Neural cell (in vitro differentiated cells): ENCODE measurements around the gene WWC1.

ENCODE experiments used
- MXI1 ChIP-seq: fragments of 450-650 bp; conservative IDR thresholded peaks from 2 replicates; pipeline ENCODE4 v1.6.1; 2014; ENCODE audit warnings: antibody characterized with exemption, mild to moderate bottlenecking; ENCODE audit not compliant: poor library complexity, severe bottlenecking
- RAD21 ChIP-seq: fragments of 450-650 bp; conservative IDR thresholded peaks from 2 replicates; pipeline ENCODE4 v1.6.1; 2014; ENCODE audit warnings: antibody characterized with exemption, mild to moderate bottlenecking, moderate library complexity
- TAF1 ChIP-seq: IDR thresholded peaks from 2 replicates; pipeline ENCODE4 v1.6.1; 2012; ENCODE audit warnings: low read depth

DNA sequence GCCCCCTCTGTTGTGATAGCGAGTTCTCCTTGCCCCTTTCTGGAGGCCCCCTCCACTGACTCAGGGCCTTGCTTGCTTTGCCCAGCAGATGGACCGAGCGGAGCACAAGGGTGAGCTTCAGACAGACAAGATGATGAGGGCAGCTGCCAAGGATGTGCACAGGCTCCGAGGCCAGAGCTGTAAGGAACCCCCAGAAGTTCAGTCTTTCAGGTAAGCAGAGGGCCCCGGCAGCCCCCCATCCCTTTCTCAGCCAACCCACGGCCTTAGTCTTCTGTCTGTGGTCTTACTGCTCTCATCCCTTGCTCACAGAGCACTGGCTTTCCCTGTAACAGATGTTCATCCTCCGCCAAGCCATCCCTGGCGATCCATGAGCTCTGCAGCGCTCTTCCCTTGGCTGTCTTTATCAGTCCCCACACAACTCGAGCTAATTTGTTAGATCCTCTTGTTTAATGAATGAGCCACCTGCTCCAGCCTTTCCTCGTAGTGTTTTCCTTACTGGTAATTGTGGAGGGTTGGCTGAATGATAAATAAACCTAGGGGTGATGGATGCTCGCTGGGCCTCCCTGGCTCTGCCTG, 176.4 kb downstream of the WWC1 start:
- no peak for TF ChIP-seq TAF1
- no peak for TF ChIP-seq RAD21
- no peak for TF ChIP-seq MXI1
